Calu3 (cell line): ENCODE results near the gene AKAP1. TPM values are rescaled to one million over a fixed set of nuclear protein-coding genes. Genes with fewer than 3 reads are reported as not detected.

Source experiments
- BruUV-seq: library from RNA; stranded (reverse); fragments of 400-500 nt; replicated peaks from 2 replicates; lab custom pipeline; 2021; lab: Mats Ljungman, UMichigan
- CTCF ChIA-PET: fragments of 300-600 bp; sonication (Branson Sonifier 250); formaldehyde crosslinking; loops from one replicate; lab custom pipeline; 2022; ENCODE audit warnings: antibody characterized with exemption; lab: Charles Lee
- DNase-seq: peaks from one replicate; pipeline ENCODE4 v3.0.0; 2022
- H3K27ac Mint-ChIP-seq: one replicate; pipeline ENCODE4 v1.8.0; 2022; ENCODE audit warnings: mixed read lengths; ENCODE audit not compliant: unreplicated experiment
- H3K27me3 Mint-ChIP-seq: one replicate; pipeline ENCODE4 v1.8.0; 2022; ENCODE audit warnings: mixed read lengths; ENCODE audit not compliant: unreplicated experiment
- H3K36me3 Mint-ChIP-seq: one replicate; pipeline ENCODE4 v1.8.0; 2022; ENCODE audit warnings: mild to moderate bottlenecking, moderate library complexity, mixed read lengths; ENCODE audit not compliant: insufficient read depth, unreplicated experiment
- H3K4me1 Mint-ChIP-seq: one replicate; pipeline ENCODE4 v1.8.0; 2022; ENCODE audit warnings: mild to moderate bottlenecking, low read depth, mixed read lengths; ENCODE audit not compliant: unreplicated experiment
- H3K4me3 Mint-ChIP-seq: one replicate; pipeline ENCODE4 v1.8.0; 2022; ENCODE audit warnings: mild to moderate bottlenecking, low read depth, moderate library complexity, mixed read lengths; ENCODE audit not compliant: unreplicated experiment
- H3K9me3 Mint-ChIP-seq: one replicate; pipeline ENCODE4 v1.8.0; 2022; ENCODE audit warnings: low read depth, mixed read lengths; ENCODE audit not compliant: unreplicated experiment
- CTCF ChIP-seq: fragments of 200-600 bp; IDR thresholded peaks from one replicate; pipeline ENCODE4 v1.8.0; 2022; ENCODE audit warnings: antibody characterized with exemption; ENCODE audit not compliant: unreplicated experiment
- intact Hi-C: fragments of 100-400 bp; cut with micrococcal nuclease; formaldehyde crosslinking; loops from one replicate; pipeline ENCODE4 v1.10.0; 2022; ENCODE audit not compliant: unreplicated experiment
- total RNA-seq: library from RNA; stranded (reverse); gene quantifications from 2 replicates; pipeline ENCODE4 v1.2.3, GENCODE V29; 2022

The AKAP1 gene
- total RNA-seq, 1 experiment from 2014 or later: 41.4 TPM

- intact Hi-C loops: no loop called here
- no peak for DNase-seq
- H3K9me3 Mint-ChIP-seq: peaks cover 6% of the 10 kb centered on the region
- no peak overlapping the region for H3K27ac Mint-ChIP-seq
- CTCF ChIA-PET: no interaction called here
- BruUV-seq: no TSS peak
- no peaks in the 10 kb centered on the region for H3K4me1 Mint-ChIP-seq
- no peak overlapping the region for H3K4me3 Mint-ChIP-seq
- no peaks in the 10 kb centered on the region for H3K36me3 Mint-ChIP-seq
- no peak for TF ChIP-seq CTCF
- H3K27me3 Mint-ChIP-seq: no peaks in the 10 kb centered on the region
Observed at GRCh38 chr17:57144567-57144966, 59.5 kb downstream of the AKAP1 start.

- BruUV-seq: no TSS peak
- intact Hi-C loops: no loop called here
- Mint-ChIP-seq H3K4me3 (no peak overlapping the region), H3K27me3 (no peaks in the 10 kb centered on the region), H3K27ac (no peak overlapping the region), H3K36me3 (no peaks in the 10 kb centered on the region), H3K9me3 (peaks cover 7% of the 10 kb centered on the region), H3K4me1 (no peaks in the 10 kb centered on the region)
- DNase-seq: no peak
- no peak for TF ChIP-seq CTCF
- CTCF ChIA-PET: no interaction called here
Observed at GRCh38 chr17:57145347-57145746, 60.3 kb downstream of the AKAP1 start.

GRCh38 chr17:57146273-57146672 is 61.2 kb downstream of the AKAP1 start:
- no peak for TF ChIP-seq CTCF
- DNase-seq: no peak
- Mint-ChIP-seq H3K36me3 (no peaks in the 10 kb centered on the region), H3K27me3 (no peaks in the 10 kb centered on the region), H3K4me3 (no peak overlapping the region), H3K9me3 (peaks cover 7% of the 10 kb centered on the region), H3K4me1 (no peaks in the 10 kb centered on the region), H3K27ac (no peak overlapping the region)
- no TSS peak for BruUV-seq
- CTCF ChIA-PET: no interaction called here
- intact Hi-C loops: no loop called here

- DNase-seq: no peak
- CTCF ChIA-PET: no interaction called here
- no peak overlapping the region for H3K4me3 Mint-ChIP-seq
- H3K27me3 Mint-ChIP-seq: peaks cover 11% of the 10 kb centered on the region
- intact Hi-C loops: no loop called here
- no peaks in the 10 kb centered on the region for H3K4me1 Mint-ChIP-seq
- H3K36me3 Mint-ChIP-seq: no peaks in the 10 kb centered on the region
- TF ChIP-seq CTCF: no peak
- no TSS peak for BruUV-seq
- H3K27ac Mint-ChIP-seq: no peak overlapping the region
- peaks cover 7% of the 10 kb centered on the region for H3K9me3 Mint-ChIP-seq
Observed at GRCh38 chr17:57151798-57152197, 66.8 kb downstream of the AKAP1 start.
